T-cell (primary cell): Measurements from ENCODE around the gene ZNRF3. TPM values are rescaled to one million over a fixed set of nuclear protein-coding genes. Genes with fewer than 3 reads are reported as not detected.

Experiments used
- ATAC-seq, 4 experiments: fragments of 200-7000 bp in 3 of 4; fragments of 150-1000 bp in 1 of 4; cut with Tn5 transposase; replicated peaks in 1 of 4; 1 replicate in 3 of 4; 2 replicates in 1 of 4; pipeline ENCODE4 v1.10.0; 2021; ENCODE audit warnings: moderate library complexity in 3 of 4, mild to moderate bottlenecking in 2 of 4, moderate number of reproducible peaks in 1 of 4
- CTCF ChIA-PET, 2 donors: fragments of 300-600 bp; sonication (Branson Sonifier 250); formaldehyde crosslinking; loops; one replicate each; lab custom pipeline; 2022; ENCODE audit warnings: antibody characterized with exemption in 2 of 2; lab: Charles Lee
- POLR2A ChIA-PET, 2 donors: fragments of 300-600 bp; sonication (Branson Sonifier 250); formaldehyde crosslinking; loops; one replicate each; lab custom pipeline; 2022; ENCODE audit warnings: antibody characterized with exemption in 2 of 2; lab: Charles Lee
- DNase-seq, 35 experiments: peaks; one replicate each; pipeline versions ENCODE4 v3.0.0 to v3.0.0-alpha.2; 2013 to 2023
- H3K27ac ChIP-seq: one replicate; pipeline ENCODE4 v1.5.1; 2013; ENCODE audit warnings: low read length
- H3K27me3 ChIP-seq, 2 experiments: replicated peaks in 1 of 2; 1 replicate in 1 of 2; 2 replicates in 1 of 2; pipeline versions ENCODE4 v1.6.1 to v1.7.0; 2013; ENCODE audit warnings: low read length in 1 of 2, mixed read lengths in 1 of 2; ENCODE audit not compliant: control insufficient read depth in 2 of 2, insufficient read depth in 2 of 2; ENCODE audit errors: extremely low read depth in 1 of 2
- H3K36me3 ChIP-seq, 2 donors: 1 replicate in 1 of 2; 2 replicates in 1 of 2; pipeline versions ENCODE4 v1.6.1 to v1.7.0; 2013; ENCODE audit warnings: low read length in 1 of 2; ENCODE audit not compliant: control insufficient read depth in 2 of 2, insufficient read depth in 1 of 2; ENCODE audit errors: extremely low read depth in 1 of 2
- H3K4me1 ChIP-seq, 2 experiments: 1 replicate in 1 of 2; 2 replicates in 1 of 2; pipeline versions ENCODE4 v1.6.1 to v1.7.0; 2013; ENCODE audit warnings: low read length in 2 of 2, mixed read lengths in 1 of 2; ENCODE audit not compliant: insufficient read depth in 2 of 2, control insufficient read depth in 1 of 2; ENCODE audit errors: extremely low read depth in 1 of 2
- H3K4me3 ChIP-seq, 2 donors: 1 replicate in 1 of 2; 2 replicates in 1 of 2; pipeline versions ENCODE4 v1.5.1 to v1.7.0; 2013; ENCODE audit warnings: mild to moderate bottlenecking in 2 of 2, low read length in 1 of 2, moderate library complexity in 1 of 2; ENCODE audit not compliant: control insufficient read depth in 1 of 2; ENCODE audit errors: extremely low read depth in 1 of 2
- H3K9me3 ChIP-seq: 2 replicates; pipeline ENCODE4 v1.7.0; 2013
- H3K27ac Mint-ChIP-seq, 2 donors: one replicate each; pipeline ENCODE4 v1.8.0; 2020 to 2021; ENCODE audit warnings: mild to moderate bottlenecking in 2 of 2, mixed read lengths in 2 of 2
- H3K27me3 Mint-ChIP-seq, 2 donors: one replicate each; pipeline ENCODE4 v1.8.0; 2021 to 2022; ENCODE audit warnings: mixed read lengths in 2 of 2
- H3K36me3 Mint-ChIP-seq: one replicate; pipeline ENCODE4 v1.8.0; 2021; ENCODE audit warnings: mixed read lengths
- H3K4me1 Mint-ChIP-seq, 3 donors: one replicate each; pipeline ENCODE4 v1.8.0; 2020 to 2022; ENCODE audit warnings: mixed read lengths in 3 of 3, mild to moderate bottlenecking in 1 of 3
- H3K4me3 Mint-ChIP-seq, 3 donors: one replicate each; pipeline ENCODE4 v1.8.0; 2020 to 2022; ENCODE audit warnings: mild to moderate bottlenecking in 3 of 3, mixed read lengths in 3 of 3, moderate library complexity in 3 of 3
- H3K9me3 Mint-ChIP-seq, 3 donors: one replicate each; pipeline ENCODE4 v1.8.0; 2020 to 2022; ENCODE audit warnings: mixed read lengths in 3 of 3
- WGBS: methylation state at CpG from one replicate; pipeline ENCODE4 v1.1.5; 2013; ENCODE audit warnings: missing lambda C conversion rate; ENCODE audit not compliant: insufficient coverage; 5-methylcytosine and 5-hydroxymethylcytosine counted together
- total RNA-seq, 35 experiments: library from RNA in 6 of 35; stranded (reverse) in 6 of 35; fragments of 120-200 nt in 1 of 35; gene quantifications; one replicate each; pipeline versions ENCODE4 v1.2.1 to v1.2.4 and lab custom pipeline; 2013 to 2026

Gene ZNRF3
- total RNA-seq, 5 donors from 2014 or later (not counting 1 experiment from before 2014, with no cell fraction given): 0.70 to 2.1 (median 1.1) TPM

DNA sequence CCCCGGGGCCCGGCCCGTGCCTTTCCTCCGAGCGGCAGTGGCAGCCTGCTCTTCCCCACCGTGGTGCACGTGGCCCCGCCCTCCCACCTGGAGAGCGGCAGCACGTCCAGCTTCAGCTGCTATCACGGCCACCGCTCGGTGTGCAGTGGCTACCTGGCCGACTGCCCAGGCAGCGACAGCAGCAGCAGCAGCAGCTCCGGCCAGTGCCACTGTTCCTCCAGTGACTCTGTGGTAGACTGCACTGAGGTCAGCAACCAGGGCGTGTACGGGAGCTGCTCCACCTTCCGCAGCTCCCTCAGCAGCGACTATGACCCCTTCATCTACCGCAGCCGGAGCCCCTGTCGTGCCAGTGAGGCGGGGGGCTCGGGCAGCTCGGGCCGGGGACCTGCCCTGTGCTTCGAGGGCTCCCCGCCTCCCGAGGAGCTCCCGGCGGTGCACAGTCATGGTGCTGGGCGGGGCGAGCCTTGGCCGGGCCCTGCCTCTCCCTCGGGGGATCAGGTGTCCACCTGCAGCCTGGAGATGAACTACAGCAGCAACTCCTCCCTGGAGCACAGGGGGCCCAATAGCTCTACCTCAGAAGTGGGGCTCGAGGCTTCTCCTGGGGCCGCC, 166.4 kb downstream of the ZNRF3 start:
- Histone ChIP-seq H3K27me3 (peaks cover 0 to 5% of the 10 kb centered on the region in 2 experiments), H3K4me3 (no peak overlapping the region), H3K4me1 (no peaks in the 10 kb centered on the region), H3K9me3 (no peaks in the 10 kb centered on the region), H3K27ac (no peak overlapping the region), H3K36me3 (no peaks in the 10 kb centered on the region)
- DNase-seq (no peak), ATAC-seq (no peak)
- WGBS: 92% methylated on average over 38 of the region's 38 CpGs
- ChIA-PET CTCF (no interaction called here), POLR2A (interaction anchor here in 1 of 2 donors (0.6 kb wide), 1 partner anchor 42 kb away, joined by 3 read pairs; no protein-coding TSS in a partner anchor)
- Mint-ChIP-seq H3K4me3 (no peak overlapping the region), H3K36me3 (peaks cover 7% of the 10 kb centered on the region), H3K27ac (no peak overlapping the region), H3K9me3 (no peaks in the 10 kb centered on the region), H3K27me3 (no peaks in the 10 kb centered on the region), H3K4me1 (no peaks in the 10 kb centered on the region)

- no peaks in the 10 kb centered on the region for H3K9me3 Mint-ChIP-seq
- no peaks in the 10 kb centered on the region for H3K27me3 Mint-ChIP-seq
- DNase-seq (no peak), ATAC-seq (no peak)
- H3K27ac Mint-ChIP-seq: no peak overlapping the region
- peaks cover 7% of the 10 kb centered on the region for H3K36me3 Mint-ChIP-seq
- 87% methylated on average over 24 of the region's 24 CpGs for WGBS
- no peaks in the 10 kb centered on the region for H3K36me3 ChIP-seq
- H3K4me1 Mint-ChIP-seq: no peaks in the 10 kb centered on the region
- peaks cover 0 to 5% of the 10 kb centered on the region in 2 experiments for H3K27me3 ChIP-seq
- H3K27ac ChIP-seq: no peak overlapping the region
- POLR2A ChIA-PET: no interaction called here
- CTCF ChIA-PET: interaction anchor here in 1 of 2 donors (0.6 kb wide), 1 partner anchor 43 kb away, joined by 3 read pairs; no protein-coding TSS in a partner anchor
- no peak overlapping the region for H3K4me3 ChIP-seq
- no peak overlapping the region for H3K4me3 Mint-ChIP-seq
- no peaks in the 10 kb centered on the region for H3K4me1 ChIP-seq
- H3K9me3 ChIP-seq: no peaks in the 10 kb centered on the region
Measured at GRCh38 chr22:29050457-29050856, 167.1 kb downstream of the ZNRF3 start.

- peaks cover 7% of the 10 kb centered on the region for H3K36me3 Mint-ChIP-seq
- DNase-seq (no peak), ATAC-seq (no peak)
- Histone ChIP-seq H3K4me3 (no peak overlapping the region), H3K4me1 (no peaks in the 10 kb centered on the region), H3K27me3 (peaks cover 0 to 5% of the 10 kb centered on the region in 2 experiments), H3K36me3 (no peaks in the 10 kb centered on the region), H3K27ac (no peak overlapping the region), H3K9me3 (no peaks in the 10 kb centered on the region)
- no peak overlapping the region for H3K4me3 Mint-ChIP-seq
- peaks cover 0 to 2% of the 10 kb centered on the region in 2 donors for H3K27me3 Mint-ChIP-seq
- ChIA-PET CTCF (no interaction called here), POLR2A (no interaction called here)
- WGBS: 92% methylated on average over 6 of the region's 8 CpGs
- no peak overlapping the region for H3K27ac Mint-ChIP-seq
- H3K4me1 Mint-ChIP-seq: no peaks in the 10 kb centered on the region
- H3K9me3 Mint-ChIP-seq: no peaks in the 10 kb centered on the region
Measured at GRCh38 chr22:29053048-29053702, 169.8 kb downstream of the ZNRF3 start.

GRCh38 chr22:29054251-29054767, 170.9 kb downstream of the ZNRF3 start:
- Histone ChIP-seq H3K4me3 (no peak overlapping the region), H3K27ac (no peak overlapping the region), H3K27me3 (peaks cover 0 to 10% of the 10 kb centered on the region in 2 experiments), H3K36me3 (no peaks in the 10 kb centered on the region), H3K9me3 (no peaks in the 10 kb centered on the region), H3K4me1 (no peaks in the 10 kb centered on the region)
- Mint-ChIP-seq H3K9me3 (no peaks in the 10 kb centered on the region), H3K27me3 (peaks cover 0 to 2% of the 10 kb centered on the region in 2 donors), H3K27ac (no peak overlapping the region), H3K36me3 (peaks cover 2% of the 10 kb centered on the region), H3K4me3 (no peak overlapping the region), H3K4me1 (no peaks in the 10 kb centered on the region)
- no peak for ATAC-seq
- CTCF ChIA-PET: interaction anchor here in 1 of 2 donors (0.6 kb wide), 1 partner anchor 13 kb away, joined by 3 read pairs; no protein-coding TSS in a partner anchor
- POLR2A ChIA-PET: no interaction called here
- no peak for DNase-seq
- WGBS: 87% methylated on average over 10 of the region's 10 CpGs

GRCh38 chr22:29055192-29055830, 171.9 kb downstream of the ZNRF3 start:
- Histone ChIP-seq H3K4me3 (no peak overlapping the region), H3K36me3 (no peaks in the 10 kb centered on the region), H3K4me1 (no peaks in the 10 kb centered on the region), H3K9me3 (no peaks in the 10 kb centered on the region), H3K27ac (no peak overlapping the region), H3K27me3 (peaks cover 0 to 13% of the 10 kb centered on the region in 2 experiments)
- CTCF ChIA-PET: no interaction called here
- DNase-seq: no peak
- H3K4me1 Mint-ChIP-seq: no peaks in the 10 kb centered on the region
- POLR2A ChIA-PET: no interaction called here
- ATAC-seq: no peak
- H3K36me3 Mint-ChIP-seq: no peaks in the 10 kb centered on the region
- no peak overlapping the region for H3K4me3 Mint-ChIP-seq
- H3K27ac Mint-ChIP-seq: no peak overlapping the region
- no peaks in the 10 kb centered on the region for H3K9me3 Mint-ChIP-seq
- WGBS: 74% methylated on average over 12 of the region's 14 CpGs
- H3K27me3 Mint-ChIP-seq: peaks cover 2 to 4% of the 10 kb centered on the region in 2 donors

GRCh38 chr22:29056472-29056871, 173.1 kb downstream of the ZNRF3 start:
- H3K4me3 ChIP-seq: no peak overlapping the region
- no peak for ATAC-seq
- H3K36me3 Mint-ChIP-seq: no peaks in the 10 kb centered on the region
- no peaks in the 10 kb centered on the region for H3K4me1 Mint-ChIP-seq
- no peaks in the 10 kb centered on the region for H3K36me3 ChIP-seq
- H3K4me3 Mint-ChIP-seq: no peak overlapping the region
- H3K4me1 ChIP-seq: no peaks in the 10 kb centered on the region
- no peak for DNase-seq
- ChIA-PET CTCF (no interaction called here), POLR2A (no interaction called here)
- WGBS: no CpG with 5 or more reads among the region's 3 CpGs
- H3K27ac Mint-ChIP-seq: no peak overlapping the region
- H3K27ac ChIP-seq: no peak overlapping the region
- H3K9me3 ChIP-seq: no peaks in the 10 kb centered on the region
- no peaks in the 10 kb centered on the region for H3K9me3 Mint-ChIP-seq
- H3K27me3 ChIP-seq: peaks cover 0 to 16% of the 10 kb centered on the region in 2 experiments
- peaks cover 4 to 13% of the 10 kb centered on the region in 2 donors for H3K27me3 Mint-ChIP-seq
